Measurements from ENCODE around the gene ATG7. TPM values are rescaled to one million over a fixed set of nuclear protein-coding genes. Genes with fewer than 3 reads are reported as not detected.

ATG7 gene
- total RNA-seq, 1 donor: 92.4 TPM

- Histone ChIP-seq H3K4me1 (ENCODE audit: insufficient read depth, low read length) (peaks cover 3% of the 10 kb centered on the region), H3K4me3 (ENCODE audit: low read length) (no peak overlapping the region), H3K9me3 (ENCODE audit: low read depth, low read length) (no peaks in the 10 kb centered on the region), H3K27me3 (ENCODE audit: insufficient read depth, low read length) (no peaks in the 10 kb centered on the region)
Measured at GRCh38 chr3:11596387-11596786, 324.2 kb downstream of the ATG7 start.

- no peaks in the 10 kb centered on the region for H3K4me1 ChIP-seq (ENCODE audit: insufficient read depth, low read length)
- H3K4me3 ChIP-seq (ENCODE audit: low read length): no peak overlapping the region
- H3K9me3 ChIP-seq (ENCODE audit: low read depth, low read length): no peaks in the 10 kb centered on the region
- no peaks in the 10 kb centered on the region for H3K27me3 ChIP-seq (ENCODE audit: insufficient read depth, low read length)
Measured at GRCh38 chr3:11600501-11601282, 328.5 kb downstream of the ATG7 start.

GRCh38 chr3:11601446-11602238, 329.4 kb downstream of the ATG7 start:
- Histone ChIP-seq H3K4me3 (ENCODE audit: low read length) (no peak overlapping the region), H3K27me3 (ENCODE audit: insufficient read depth, low read length) (no peaks in the 10 kb centered on the region), H3K9me3 (ENCODE audit: low read depth, low read length) (no peaks in the 10 kb centered on the region), H3K4me1 (ENCODE audit: insufficient read depth, low read length) (no peaks in the 10 kb centered on the region)

GRCh38 chr3:11602239-11602840, 330.1 kb downstream of the ATG7 start:
- Histone ChIP-seq H3K4me1 (ENCODE audit: insufficient read depth, low read length) (no peaks in the 10 kb centered on the region), H3K4me3 (ENCODE audit: low read length) (no peak overlapping the region), H3K27me3 (ENCODE audit: insufficient read depth, low read length) (no peaks in the 10 kb centered on the region), H3K9me3 (ENCODE audit: low read depth, low read length) (no peaks in the 10 kb centered on the region)

- Histone ChIP-seq H3K4me1 (ENCODE audit: insufficient read depth, low read length) (no peaks in the 10 kb centered on the region), H3K9me3 (ENCODE audit: low read depth, low read length) (no peaks in the 10 kb centered on the region), H3K4me3 (ENCODE audit: low read length) (no peak overlapping the region), H3K27me3 (ENCODE audit: insufficient read depth, low read length) (no peaks in the 10 kb centered on the region)
Measured at GRCh38 chr3:11602886-11603527, 330.8 kb downstream of the ATG7 start.

GRCh38 chr3:11603628-11604027, 331.4 kb downstream of the ATG7 start:
- Histone ChIP-seq H3K4me3 (ENCODE audit: low read length) (no peak overlapping the region), H3K27me3 (ENCODE audit: insufficient read depth, low read length) (no peaks in the 10 kb centered on the region), H3K4me1 (ENCODE audit: insufficient read depth, low read length) (no peaks in the 10 kb centered on the region), H3K9me3 (ENCODE audit: low read depth, low read length) (no peaks in the 10 kb centered on the region)

- Histone ChIP-seq H3K9me3 (ENCODE audit: low read depth, low read length) (no peaks in the 10 kb centered on the region), H3K4me3 (ENCODE audit: low read length) (no peak overlapping the region), H3K4me1 (ENCODE audit: insufficient read depth, low read length) (no peaks in the 10 kb centered on the region), H3K27me3 (ENCODE audit: insufficient read depth, low read length) (no peaks in the 10 kb centered on the region)
Measured at GRCh38 chr3:11604139-11604892, 332.1 kb downstream of the ATG7 start.

- no peaks in the 10 kb centered on the region for H3K27me3 ChIP-seq (ENCODE audit: insufficient read depth, low read length)
- no peaks in the 10 kb centered on the region for H3K4me1 ChIP-seq (ENCODE audit: insufficient read depth, low read length)
- no peaks in the 10 kb centered on the region for H3K9me3 ChIP-seq (ENCODE audit: low read depth, low read length)
- no peak overlapping the region for H3K4me3 ChIP-seq (ENCODE audit: low read length)
Measured at GRCh38 chr3:11605398-11605797, 333.2 kb downstream of the ATG7 start.

GRCh38 chr3:11606090-11606784, 334.0 kb downstream of the ATG7 start:
- H3K4me3 ChIP-seq (ENCODE audit: low read length): no peak overlapping the region
- H3K4me1 ChIP-seq (ENCODE audit: insufficient read depth, low read length): no peaks in the 10 kb centered on the region
- no peaks in the 10 kb centered on the region for H3K9me3 ChIP-seq (ENCODE audit: low read depth, low read length)
- no peaks in the 10 kb centered on the region for H3K27me3 ChIP-seq (ENCODE audit: insufficient read depth, low read length)

GRCh38 chr3:11606865-11607440, 334.8 kb downstream of the ATG7 start:
- Histone ChIP-seq H3K4me3 (ENCODE audit: low read length) (no peak overlapping the region), H3K4me1 (ENCODE audit: insufficient read depth, low read length) (no peaks in the 10 kb centered on the region), H3K9me3 (ENCODE audit: low read depth, low read length) (no peaks in the 10 kb centered on the region), H3K27me3 (ENCODE audit: insufficient read depth, low read length) (no peaks in the 10 kb centered on the region)

Other genes with a start within 250 kb of the ATG7 start
- 2.4 TPM for gene HRH1, start 117.9 kb upstream of the ATG7 start, total RNA-seq

Data from mononuclear cell (primary cell).